ENCODE results near the gene TMUB1.

- TF ChIP-seq CTCF (IDR thresholded peaks at IDR 0.05; ENCODE audit: extremely low read depth in 1 of 2, insufficient read depth in 1 of 2, low read depth in 1 of 2, low read length in 2 of 2) (no peak), POLR2AphosphoS5 (IDR thresholded peaks at IDR 0.05; ENCODE audit: insufficient read depth, low read depth, low read length) (no peak), POLR2A (IDR thresholded peaks at IDR 0.05; ENCODE audit: low read depth, low read length) (no peak), EZH2 (IDR thresholded peaks at IDR 0.05; ENCODE audit: borderline replicate concordance, low read depth, low read length, severe bottlenecking) (no peak)
Observed at GRCh38 chr7:151073990-151074389, 9.3 kb downstream of the TMUB1 start.

Data from endothelial cell of umbilical vein (primary cell).